ENCODE results near the gene CARD9. TPM values are rescaled to one million over a fixed set of nuclear protein-coding genes. Genes with fewer than 3 reads are reported as not detected.
"Not testable (repeated sequence)": the region's sequence is repeated elsewhere in the genome, so short reads cannot be mapped to it uniquely, and the experiment has no call there.

CARD9 gene
- total RNA-seq, 1 experiment from 2014 or later, result 1.1 TPM

GRCh38 chr9:136363949-136364748 lies 9.3 kb downstream of the CARD9 start:
- DNase-seq (ENCODE audit: low read depth), result no peak

- DNase-seq (ENCODE audit: low read depth), result peak; percentile 98
Observed at GRCh38 chr9:136363106-136363948, 10.1 kb downstream of the CARD9 start, which contains the start of gene DNLZ. Gene DNLZ, minus strand, starts transcription at chr9:136363744. Its CDS starts 30 bp downstream, at chr9:136363714.

- DNase-seq (ENCODE audit: low read depth), result no peak
Observed at GRCh38 chr9:136362450-136362784, 11.1 kb downstream of the CARD9 start.

- no peak for DNase-seq (ENCODE audit: low read depth)
Observed at GRCh38 chr9:136361754-136362449, 11.6 kb downstream of the CARD9 start.

GRCh38 chr9:136361047-136361753 lies 12.3 kb downstream of the CARD9 start:
- DNase-seq (ENCODE audit: low read depth), result no peak

- DNase-seq (ENCODE audit: low read depth), result no peak
Observed at GRCh38 chr9:136359774-136360718, 13.4 kb downstream of the CARD9 start.

DNA sequence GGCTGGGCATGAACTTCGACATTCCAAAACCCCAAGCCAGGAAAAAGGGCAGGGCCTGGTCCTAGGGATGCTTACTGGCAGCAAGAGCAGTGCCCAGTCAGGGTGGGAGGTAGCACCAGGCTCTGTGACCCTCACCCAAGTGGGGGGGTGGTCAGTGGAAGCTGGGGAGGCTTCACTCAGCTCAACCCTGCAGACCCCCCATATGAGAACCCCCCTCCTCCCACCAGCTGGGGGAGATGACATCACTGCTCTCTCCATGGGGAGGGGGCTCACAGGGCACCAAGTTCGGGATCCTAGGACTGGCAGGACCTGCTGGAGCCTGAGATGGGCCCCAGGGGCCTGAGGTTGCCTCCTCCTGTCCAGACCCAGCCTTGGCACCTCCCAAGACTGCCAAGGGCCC lies 14.6 kb downstream of the CARD9 start:
- DNase-seq (ENCODE audit: low read depth), result no peak

- no peak for DNase-seq (ENCODE audit: low read depth)
Observed at GRCh38 chr9:136358016-136358415, 15.5 kb downstream of the CARD9 start.

DNA sequence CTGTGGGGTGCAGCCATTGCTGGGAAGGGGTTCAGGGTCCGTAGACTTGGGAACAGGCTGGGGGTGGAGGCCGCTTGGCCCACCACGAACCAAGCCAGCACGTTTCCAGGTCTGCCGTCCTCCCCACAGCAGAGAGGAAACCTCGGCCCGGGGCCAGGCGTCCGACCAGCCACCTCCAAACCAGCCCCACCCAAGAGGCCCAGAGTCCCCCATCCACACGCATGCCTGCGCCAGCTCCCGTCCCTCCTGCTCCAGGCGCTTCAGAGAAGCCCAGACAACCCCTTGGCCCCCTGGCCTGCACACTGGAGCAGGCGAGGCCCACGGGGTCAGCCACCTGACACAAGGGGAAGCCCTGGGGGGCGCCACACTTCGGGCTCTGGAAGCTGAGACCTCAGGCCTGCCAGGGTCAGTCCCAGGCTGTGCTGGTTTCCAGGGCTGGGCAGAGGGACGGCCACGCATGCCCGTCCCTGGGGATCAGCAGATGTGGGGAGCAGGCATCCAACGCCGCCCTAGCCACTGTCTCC lies 16.2 kb downstream of the CARD9 start:
- no peak for DNase-seq (ENCODE audit: low read depth)

- no peak for DNase-seq (ENCODE audit: low read depth)
Observed at GRCh38 chr9:136355616-136356557, 17.6 kb downstream of the CARD9 start.

DNA sequence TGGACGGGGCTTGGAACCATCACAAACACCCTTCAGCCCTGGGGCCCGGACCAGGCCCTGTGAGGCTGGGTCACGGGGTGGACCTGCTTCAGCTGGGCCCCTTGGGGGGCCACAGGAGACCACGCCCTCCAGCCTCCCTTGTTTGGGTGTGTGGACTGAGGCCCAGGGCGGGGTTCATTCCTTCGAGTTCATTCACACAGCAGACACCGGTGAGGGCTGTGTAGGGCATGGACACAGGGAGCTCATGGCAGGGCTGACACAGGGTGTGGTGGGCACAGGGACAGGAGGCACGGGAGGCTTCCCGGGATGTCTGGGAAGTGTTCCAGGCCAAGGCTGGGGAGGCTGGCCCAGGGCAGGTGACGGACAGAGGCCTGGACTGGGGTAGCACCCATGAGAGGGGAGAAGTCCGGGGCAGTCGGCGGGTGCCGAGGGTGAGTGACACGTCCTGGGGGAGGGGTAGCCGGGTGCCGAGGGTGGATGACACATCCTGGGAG lies 18.8 kb downstream of the CARD9 start:
- DNase-seq (ENCODE audit: low read depth), result peak; percentile 59

- DNase-seq (ENCODE audit: low read depth), result no peak
Observed at GRCh38 chr9:136353757-136354488, 19.5 kb downstream of the CARD9 start.

DNA sequence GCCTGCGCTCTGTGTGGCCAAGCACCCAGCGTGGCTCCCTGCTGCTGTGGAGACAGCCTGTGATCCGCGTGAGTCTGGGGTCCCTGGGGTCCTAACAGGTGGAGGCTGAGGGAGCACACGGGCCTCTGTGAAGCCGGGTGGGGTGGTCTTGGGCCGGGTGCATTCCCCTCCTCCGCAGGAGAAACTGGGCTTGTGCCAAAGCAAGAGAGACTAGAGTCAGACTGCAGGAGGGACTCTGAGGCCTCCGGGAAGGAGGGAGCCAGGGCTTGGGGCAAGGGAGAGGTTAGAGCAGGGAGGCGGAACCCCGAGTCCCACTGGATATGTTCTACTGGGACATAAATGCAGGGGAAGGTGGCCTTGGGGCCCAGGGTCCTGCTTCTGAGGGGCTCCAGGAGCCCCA lies 20.4 kb downstream of the CARD9 start:
- no peak for DNase-seq (ENCODE audit: low read depth)

- DNase-seq (ENCODE audit: low read depth), result no peak
Observed at GRCh38 chr9:136352682-136353081, 20.8 kb downstream of the CARD9 start.

GRCh38 chr9:136351868-136352267 lies 21.6 kb downstream of the CARD9 start:
- DNase-seq (ENCODE audit: low read depth), result not testable (repeated sequence)

- no peak for DNase-seq (ENCODE audit: low read depth)
Observed at GRCh38 chr9:136351252-136351800, 22.1 kb downstream of the CARD9 start.

DNA sequence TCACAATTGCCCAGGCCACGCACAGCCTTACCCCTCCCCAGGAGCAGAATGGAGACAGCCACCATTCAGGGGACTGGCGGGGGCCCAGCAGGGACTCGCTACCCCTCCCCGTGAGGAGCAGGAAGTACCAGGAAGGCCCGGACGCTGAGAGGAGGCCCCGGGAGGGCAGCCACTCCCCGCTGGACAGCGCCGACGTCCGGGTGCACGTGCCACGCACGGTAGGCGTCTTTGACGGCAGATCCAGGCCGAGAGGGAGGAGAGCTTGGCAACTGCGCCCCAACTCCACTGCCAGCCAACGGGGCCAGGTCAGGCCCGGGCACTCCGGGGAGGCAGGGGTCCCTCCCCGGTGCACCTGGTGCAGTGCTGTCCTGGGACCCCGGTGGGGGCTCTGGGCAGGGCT lies 23.9 kb downstream of the CARD9 start:
- no peak for DNase-seq (ENCODE audit: low read depth)

DNA sequence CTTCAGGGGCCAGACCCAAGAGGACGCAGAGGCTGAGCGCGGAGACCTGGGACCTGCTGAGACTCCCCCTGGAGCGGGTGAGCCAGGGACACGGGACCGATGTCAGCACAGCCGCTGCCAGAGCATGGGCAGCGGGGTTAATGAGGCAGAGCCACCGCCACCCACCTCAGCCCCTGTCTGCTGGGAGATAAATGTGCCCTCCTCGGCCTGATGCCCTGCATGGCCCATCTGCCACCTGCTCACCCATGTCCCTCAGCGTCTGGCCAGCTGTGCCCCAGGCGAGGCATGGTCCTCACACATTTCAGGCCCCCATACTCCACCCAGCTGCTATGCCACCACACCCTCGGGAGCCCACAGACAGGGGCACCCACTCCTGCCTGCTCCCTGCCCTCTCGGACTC lies 24.8 kb downstream of the CARD9 start:
- DNase-seq (ENCODE audit: low read depth), result no peak

Measured in Daoy (cell line).